ENCODE measurements around the gene ATP10A. TPM values are rescaled to one million over a fixed set of nuclear protein-coding genes. Genes with fewer than 3 reads are reported as not detected.
"Not testable (repeated sequence)": the region's sequence is repeated elsewhere in the genome, so short reads cannot be mapped to it uniquely, and the experiment has no call there.

ATP10A gene
- total RNA-seq, 2 donors from 2014 or later = 5.6 to 14.3 TPM

- no peak for DNase-seq (ENCODE audit: low spot score)
- no peak overlapping the region for H3K27ac ChIP-seq
- H3K9me3 ChIP-seq = no peaks in the 10 kb centered on the region
- no peaks in the 10 kb centered on the region for H3K4me1 ChIP-seq (replicated peaks)
- TF ChIP-seq, protein P1, sequence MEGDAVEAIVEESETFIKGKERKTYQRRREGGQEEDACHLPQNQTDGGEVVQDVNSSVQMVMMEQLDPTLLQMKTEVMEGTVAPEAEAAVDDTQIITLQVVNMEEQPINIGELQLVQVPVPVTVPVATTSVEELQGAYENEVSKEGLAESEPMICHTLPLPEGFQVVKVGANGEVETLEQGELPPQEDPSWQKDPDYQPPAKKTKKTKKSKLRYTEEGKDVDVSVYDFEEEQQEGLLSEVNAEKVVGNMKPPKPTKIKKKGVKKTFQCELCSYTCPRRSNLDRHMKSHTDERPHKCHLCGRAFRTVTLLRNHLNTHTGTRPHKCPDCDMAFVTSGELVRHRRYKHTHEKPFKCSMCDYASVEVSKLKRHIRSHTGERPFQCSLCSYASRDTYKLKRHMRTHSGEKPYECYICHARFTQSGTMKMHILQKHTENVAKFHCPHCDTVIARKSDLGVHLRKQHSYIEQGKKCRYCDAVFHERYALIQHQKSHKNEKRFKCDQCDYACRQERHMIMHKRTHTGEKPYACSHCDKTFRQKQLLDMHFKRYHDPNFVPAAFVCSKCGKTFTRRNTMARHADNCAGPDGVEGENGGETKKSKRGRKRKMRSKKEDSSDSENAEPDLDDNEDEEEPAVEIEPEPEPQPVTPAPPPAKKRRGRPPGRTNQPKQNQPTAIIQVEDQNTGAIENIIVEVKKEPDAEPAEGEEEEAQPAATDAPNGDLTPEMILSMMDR (IDR thresholded peaks at IDR 0.05) = no peak
- no peak for TF ChIP-seq POLR2A (IDR thresholded peaks at IDR 0.05)
- no peak for TF ChIP-seq POLR2AphosphoS5 (IDR thresholded peaks at IDR 0.05)
- H3K27me3 ChIP-seq (replicated peaks; ENCODE audit: insufficient read depth) = no peaks in the 10 kb centered on the region
- H3K4me3 ChIP-seq = no peak overlapping the region
- H3K36me3 ChIP-seq = no peaks in the 10 kb centered on the region
- intact Hi-C loops (cut with DNase I) = no loop called here
- WGBS = 39% methylated on average over 4 of the region's 4 CpGs
These were observed 99.8 kb downstream of the ATP10A start for GRCh38 chr15:25763331-25763751.

- no peaks in the 10 kb centered on the region for H3K4me1 ChIP-seq (replicated peaks)
- 85% methylated on average over 13 of the region's 13 CpGs for WGBS
- TF ChIP-seq POLR2A (IDR thresholded peaks at IDR 0.05) = no peak
- TF ChIP-seq POLR2AphosphoS5 (IDR thresholded peaks at IDR 0.05) = no peak
- TF ChIP-seq, protein P1 (IDR thresholded peaks at IDR 0.05) = no peak
- no peak for DNase-seq (ENCODE audit: low spot score)
- intact Hi-C loops (cut with DNase I) = no loop called here
- H3K27me3 ChIP-seq (replicated peaks; ENCODE audit: insufficient read depth) = no peaks in the 10 kb centered on the region
- H3K4me3 ChIP-seq = no peak overlapping the region
- H3K36me3 ChIP-seq = no peaks in the 10 kb centered on the region
- no peak overlapping the region for H3K27ac ChIP-seq
- H3K9me3 ChIP-seq = no peaks in the 10 kb centered on the region
These were observed 101.0 kb downstream of the ATP10A start for GRCh38 chr15:25761971-25762662.

DNA sequence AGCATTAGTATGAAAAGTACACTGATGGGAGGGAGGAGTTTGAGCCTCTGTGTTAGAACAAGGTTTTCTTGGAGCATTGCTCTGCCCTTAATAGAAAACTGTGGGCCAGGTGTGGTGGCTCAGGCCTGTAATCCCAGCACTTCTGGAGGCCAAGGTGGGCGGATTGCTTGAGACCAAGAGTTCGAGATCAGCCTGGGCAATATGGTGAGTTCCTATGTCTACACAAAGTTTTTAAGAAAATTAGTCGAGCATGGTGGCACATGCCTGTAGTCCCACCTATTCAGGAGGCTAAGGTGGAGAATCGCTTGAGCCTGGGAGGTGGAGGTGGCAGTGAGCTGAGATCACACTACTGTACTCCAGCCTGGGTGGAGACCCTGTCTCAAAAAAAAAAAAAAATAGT, 103.7 kb downstream of the ATP10A start:
- no peaks in the 10 kb centered on the region for H3K4me1 ChIP-seq (replicated peaks)
- H3K27me3 ChIP-seq (replicated peaks; ENCODE audit: insufficient read depth) = no peaks in the 10 kb centered on the region
- H3K4me3 ChIP-seq = no peak overlapping the region
- no peak for DNase-seq (ENCODE audit: low spot score)
- no peak overlapping the region for H3K27ac ChIP-seq
- TF ChIP-seq POLR2A (IDR thresholded peaks at IDR 0.05) = no peak
- TF ChIP-seq, protein P1 (IDR thresholded peaks at IDR 0.05) = no peak
- no peak for TF ChIP-seq POLR2AphosphoS5 (IDR thresholded peaks at IDR 0.05)
- intact Hi-C loops (cut with DNase I) = no loop called here
- no peaks in the 10 kb centered on the region for H3K36me3 ChIP-seq
- H3K9me3 ChIP-seq = no peaks in the 10 kb centered on the region
- WGBS = 94% methylated on average over 4 of the region's 4 CpGs

DNA sequence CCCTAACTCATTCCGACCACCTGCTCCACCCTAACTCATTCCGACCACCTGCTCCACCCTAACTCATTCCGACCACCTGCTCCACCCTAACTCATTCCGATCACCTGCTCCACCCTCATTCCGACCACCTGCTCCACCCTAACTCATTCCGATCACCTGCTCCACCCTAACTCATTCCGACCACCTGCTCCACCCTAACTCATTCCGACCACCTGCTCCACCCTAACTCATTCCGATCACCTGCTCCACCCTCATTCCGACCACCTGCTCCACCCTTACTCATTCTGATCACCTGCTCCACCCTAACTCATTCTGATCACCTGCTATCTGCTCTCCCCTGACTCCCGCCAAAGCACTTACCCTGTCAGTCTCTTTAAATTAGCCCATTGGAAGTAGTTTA, 104.5 kb downstream of the ATP10A start:
- H3K9me3 ChIP-seq; intact Hi-C loops (cut with DNase I); H3K36me3 ChIP-seq; H3K27ac ChIP-seq; H3K27me3 ChIP-seq (replicated peaks; ENCODE audit: insufficient read depth); H3K4me3 ChIP-seq; H3K4me1 ChIP-seq (replicated peaks); DNase-seq (ENCODE audit: low spot score): not testable (repeated sequence)
- 91% methylated on average over 11 of the region's 11 CpGs for WGBS

DNA sequence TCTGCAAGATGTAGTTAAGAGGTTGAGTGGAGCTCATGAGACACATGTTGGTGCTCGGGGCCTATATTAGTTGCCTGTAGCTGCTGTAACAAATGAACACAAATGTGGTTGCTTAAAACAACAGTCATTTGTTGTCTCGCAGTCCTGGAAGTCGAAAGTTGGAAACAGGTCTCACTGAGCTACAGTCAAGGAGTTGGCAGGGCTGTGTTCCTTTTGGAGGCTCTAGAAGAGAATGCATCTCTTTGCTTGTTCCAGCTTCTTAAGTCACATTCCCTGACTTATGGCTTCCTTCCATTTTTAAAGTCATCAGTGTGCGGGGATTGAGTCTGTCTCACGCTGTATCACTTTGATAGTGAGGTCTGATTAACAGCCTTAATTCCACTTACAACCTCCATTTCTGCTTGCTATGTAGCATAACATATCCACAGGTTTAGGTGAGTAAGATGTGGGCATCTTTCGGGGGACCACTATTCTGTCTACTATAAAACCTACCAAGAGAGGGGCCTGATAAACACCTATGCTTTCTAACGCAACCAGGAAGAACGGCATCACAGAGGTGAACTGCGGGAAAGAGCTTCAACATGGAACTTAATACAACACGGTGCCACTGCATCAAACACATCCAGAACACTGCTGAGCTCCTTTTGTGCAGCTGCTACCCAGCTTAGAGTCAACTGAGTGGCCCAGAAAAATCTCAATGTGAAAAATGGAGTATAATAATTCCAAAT, 119.4 kb downstream of the ATP10A start:
- Histone ChIP-seq H3K9me3 (no peaks in the 10 kb centered on the region), H3K4me1 (replicated peaks) (no peaks in the 10 kb centered on the region), H3K27me3 (replicated peaks; ENCODE audit: insufficient read depth) (no peaks in the 10 kb centered on the region), H3K27ac (no peak overlapping the region), H3K36me3 (no peaks in the 10 kb centered on the region), H3K4me3 (no peak overlapping the region)
- 85% methylated on average over 10 of the region's 10 CpGs for WGBS
- intact Hi-C loops (cut with DNase I) = no loop called here
- TF ChIP-seq POLR2AphosphoS5 (IDR thresholded peaks at IDR 0.05) (no peak), POLR2A (IDR thresholded peaks at IDR 0.05) (no peak)
- TF ChIP-seq, protein P1 (IDR thresholded peaks at IDR 0.05) = no peak
- DNase-seq (ENCODE audit: low spot score) = no peak
